Measurements from ENCODE around the gene PDE6H.

PDE6H gene

GRCh38 chr12:14976658-14977057 is 3.8 kb downstream of the PDE6H start:
- no peak for DNase-seq

GRCh38 chr12:14979468-14979867 is 6.6 kb downstream of the PDE6H start:
- no peak for DNase-seq

- DNase-seq, result no peak
These were observed 8.2 kb downstream of the PDE6H start for GRCh38 chr12:14981049-14981448.

GRCh38 chr12:14982562-14982961 is 9.7 kb downstream of the PDE6H start:
- DNase-seq, result no peak

GRCh38 chr12:14982991-14983390 is 10.1 kb downstream of the PDE6H start:
- DNase-seq, result no peak

GRCh38 chr12:14984036-14984435 is 11.2 kb downstream of the PDE6H start:
- no peak for DNase-seq

GRCh38 chr12:14984766-14985285 is 12.0 kb downstream of the PDE6H start:
- no peak for DNase-seq

DNA sequence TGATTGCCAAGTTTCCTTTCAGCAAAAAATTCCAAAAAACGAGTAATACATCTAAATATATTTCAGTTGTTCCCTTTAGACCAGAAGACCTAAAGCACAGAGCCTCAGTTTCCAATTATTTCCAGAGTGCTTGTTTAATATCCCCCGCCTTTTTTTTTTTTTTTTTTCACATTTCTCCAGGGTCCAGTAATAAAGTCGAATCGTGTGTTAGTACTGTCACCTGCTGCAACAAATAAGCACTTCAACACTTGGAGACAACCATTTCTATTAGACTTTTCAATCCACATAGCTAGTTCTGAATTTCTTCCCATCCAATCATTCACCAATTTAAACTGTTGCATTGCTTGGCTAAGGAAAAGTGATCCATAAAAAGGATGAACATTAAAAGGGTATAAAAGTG is 13.6 kb downstream of the PDE6H start:
- DNase-seq, result no peak

GRCh38 chr12:14988035-14988434 is 15.2 kb downstream of the PDE6H start:
- no peak for DNase-seq

DNA sequence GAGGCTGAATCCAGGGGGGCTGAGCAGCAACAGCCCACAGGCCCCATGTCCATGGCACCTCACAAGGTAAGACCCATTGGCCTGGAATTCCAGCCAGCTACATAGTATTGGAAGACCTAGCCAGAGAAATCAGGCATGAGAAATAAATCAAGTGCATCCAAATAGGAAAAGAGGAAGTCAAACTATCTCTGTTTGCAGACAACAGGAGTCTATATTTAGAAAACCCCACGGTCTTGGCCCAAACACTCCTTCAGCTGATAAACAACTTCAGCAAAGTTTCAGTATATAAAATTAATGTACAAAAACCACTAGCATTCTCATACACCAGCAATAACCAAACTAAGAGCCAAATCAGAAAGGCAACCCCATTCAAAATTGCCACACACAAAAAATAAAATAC is 16.9 kb downstream of the PDE6H start:
- no peak for DNase-seq

DNA sequence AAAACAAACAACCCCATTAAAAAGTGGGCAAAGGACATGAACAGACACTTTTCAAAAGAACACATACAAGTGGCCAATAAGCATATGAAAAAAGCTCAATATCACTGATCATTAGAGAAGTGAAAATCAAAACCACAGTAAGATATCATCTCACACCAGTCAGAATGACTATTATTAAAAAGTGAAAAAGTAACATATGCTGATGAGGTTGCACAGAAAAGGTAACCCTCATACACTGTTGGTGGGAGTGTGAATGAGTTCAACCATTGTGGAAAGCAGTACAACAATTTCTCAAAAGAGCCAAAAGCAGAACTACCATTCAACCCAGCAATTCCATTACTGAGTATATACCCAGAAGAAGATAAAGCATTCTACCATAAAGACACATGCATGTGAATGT is 18.2 kb downstream of the PDE6H start:
- DNase-seq, result no peak

DNA sequence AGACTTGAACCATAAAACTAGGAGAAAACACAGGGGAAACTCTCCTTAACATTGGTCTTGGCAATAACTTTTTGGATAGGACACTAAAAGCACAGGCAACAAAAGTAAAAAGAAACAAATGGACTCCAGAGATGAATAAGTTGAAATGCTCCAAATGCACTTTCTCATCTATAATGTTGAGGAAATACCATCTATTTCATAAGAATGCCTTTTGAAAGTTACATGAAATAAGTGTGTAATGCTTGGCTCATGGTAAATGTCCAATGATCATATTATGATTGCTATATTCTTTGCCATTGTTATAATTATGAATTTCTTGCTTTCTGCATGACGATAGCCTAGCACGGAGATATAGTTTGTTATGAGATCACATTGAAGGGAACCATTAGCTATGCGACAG is 19.8 kb downstream of the PDE6H start:
- DNase-seq, result no peak

DNA sequence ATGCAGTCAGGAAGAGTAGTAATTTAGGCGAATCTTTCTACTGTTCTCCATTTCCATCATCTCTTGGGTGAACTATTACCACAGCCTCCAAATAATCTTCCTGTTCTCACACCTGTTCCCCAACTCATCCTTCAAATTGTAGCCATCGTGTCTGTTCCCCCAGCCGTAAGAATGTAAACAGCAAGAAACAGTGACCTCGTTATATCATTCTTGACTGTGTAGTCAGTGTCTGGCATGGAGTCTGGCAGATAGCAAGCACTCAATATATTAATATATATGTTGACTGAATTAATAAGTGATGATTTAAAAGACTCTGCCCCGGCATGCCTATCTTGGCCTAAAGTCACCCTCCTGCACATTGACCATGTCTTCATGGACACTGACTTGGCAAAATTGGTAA is 20.3 kb downstream of the PDE6H start:
- no peak for DNase-seq

GRCh38 chr12:14993537-14994266 is 20.9 kb downstream of the PDE6H start:
- no peak for DNase-seq

GRCh38 chr12:14994610-14995009 is 21.8 kb downstream of the PDE6H start:
- no peak for DNase-seq

- peak; percentile 47 for DNase-seq
These were observed 23.0 kb downstream of the PDE6H start for GRCh38 chr12:14995583-14996425.

DNA sequence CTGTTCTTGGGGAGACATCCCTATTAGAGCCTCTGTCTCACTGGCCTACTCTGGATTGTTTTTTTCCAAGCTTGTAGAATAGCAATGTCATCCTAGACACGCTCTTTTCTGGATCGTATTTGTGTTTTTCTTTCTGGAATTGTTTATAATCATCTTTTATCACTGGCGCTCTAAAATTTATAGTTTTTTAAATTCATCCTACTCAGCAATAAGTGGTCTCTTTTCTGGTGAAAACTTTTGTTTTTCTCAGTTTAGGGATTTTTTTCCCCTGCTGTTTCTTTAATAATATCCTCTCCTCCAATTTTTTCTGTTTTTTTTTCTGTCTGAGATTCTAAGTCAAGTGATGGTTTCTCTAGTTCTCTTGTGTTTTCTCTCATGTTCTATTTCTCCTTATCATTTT is 25.2 kb downstream of the PDE6H start:
- no peak for DNase-seq

DNA sequence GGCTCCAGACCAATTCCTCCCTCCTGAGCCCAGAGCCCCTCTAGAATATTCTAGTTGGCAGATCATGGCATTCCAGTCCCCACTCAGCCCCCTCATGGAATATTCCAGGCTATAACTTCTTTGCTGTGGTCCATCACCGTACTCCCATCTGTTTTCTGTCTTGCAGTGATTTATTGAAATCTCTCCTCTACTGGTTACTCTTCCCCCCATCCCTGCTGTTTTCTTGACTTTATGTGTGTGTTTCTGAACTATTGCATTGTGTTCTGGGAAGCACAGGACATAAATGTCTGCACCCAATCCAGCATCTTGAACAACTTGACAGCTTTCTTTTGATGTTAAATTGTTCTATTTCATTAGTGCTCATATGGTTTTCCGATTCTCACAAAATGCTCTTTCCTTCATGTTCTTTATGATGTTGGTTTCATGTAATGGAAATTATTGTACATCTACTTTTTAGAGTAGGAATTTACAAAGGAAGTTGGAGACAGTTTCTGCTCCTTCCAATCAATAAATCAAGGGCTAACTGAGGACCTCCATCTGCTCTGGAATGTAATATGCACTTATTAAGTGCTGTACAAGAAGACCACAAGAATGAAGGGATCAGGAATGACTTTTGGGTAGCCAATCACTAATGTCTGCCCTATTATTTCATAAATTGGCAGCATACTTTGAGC is 26.3 kb downstream of the PDE6H start:
- no peak for DNase-seq

- DNase-seq, result no peak
These were observed 27.0 kb downstream of the PDE6H start for GRCh38 chr12:14999695-15000365.

DNA sequence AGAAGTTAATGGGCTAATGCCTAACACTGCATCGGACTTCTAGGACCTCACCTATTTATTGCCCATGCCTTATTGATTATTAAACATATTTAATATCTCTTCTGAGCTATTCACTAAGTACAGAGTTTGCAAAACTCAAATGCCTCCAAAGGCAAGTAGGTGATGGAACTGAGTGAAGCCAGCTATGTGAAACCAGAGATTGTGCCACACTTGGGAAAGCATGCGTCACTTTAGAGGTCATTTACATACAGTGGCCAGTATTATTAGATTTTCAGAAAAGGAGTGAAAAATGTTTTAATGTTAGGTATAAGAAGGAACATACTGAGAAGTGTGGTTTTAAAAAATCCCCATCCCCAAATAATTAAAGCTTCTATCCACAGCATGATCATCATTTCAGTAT is 27.7 kb downstream of the PDE6H start:
- no peak for DNase-seq

- no peak for DNase-seq
These were observed 29.0 kb downstream of the PDE6H start for GRCh38 chr12:15001733-15002382.

DNA sequence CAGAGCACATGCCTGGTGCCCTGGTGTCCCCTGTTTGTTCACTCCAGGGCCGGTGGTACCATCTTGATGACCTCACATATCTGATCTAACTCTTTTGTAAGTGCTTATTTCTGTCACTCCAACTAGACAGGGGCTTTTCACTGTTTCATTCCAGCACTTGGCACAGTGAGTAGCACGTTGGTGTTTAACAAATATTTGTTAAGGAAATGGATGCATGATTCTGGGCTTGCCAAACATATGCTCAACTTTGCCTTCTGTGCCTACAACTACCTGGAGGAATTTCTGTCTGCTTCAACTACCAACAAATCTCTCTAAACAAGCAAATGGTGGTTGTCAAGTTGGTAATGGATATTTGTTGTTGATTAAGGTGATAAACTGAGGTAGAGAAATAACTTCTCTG is 31.6 kb downstream of the PDE6H start:
- DNase-seq, result no peak

DNA sequence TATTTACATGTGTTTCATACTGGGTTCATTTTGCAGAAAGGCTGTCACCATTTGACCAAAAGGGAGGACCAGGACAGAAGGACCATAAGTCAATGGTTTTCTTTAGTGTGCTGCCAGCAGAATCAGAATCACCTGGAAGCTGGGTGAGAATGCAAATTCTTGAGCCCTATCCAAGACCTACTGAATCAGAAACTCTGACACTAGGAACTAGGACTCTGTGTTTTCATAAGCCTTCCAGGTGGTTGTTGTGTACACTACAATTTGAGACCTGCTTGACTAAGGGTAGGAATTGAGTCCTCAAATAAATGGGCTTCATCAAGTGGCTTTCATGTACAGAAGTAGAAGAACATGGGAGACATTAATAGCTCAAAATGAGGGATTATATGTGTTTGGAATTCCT is 32.2 kb downstream of the PDE6H start:
- DNase-seq, result no peak

Data from NCI-H2029 (cell line).